Endothelial cell of umbilical vein (primary cell): ENCODE measurements around the gene BCL11A.

Experiments
- EZH2 ChIP-seq: IDR thresholded peaks from 2 replicates; pipeline ENCODE4 v1.6.1; 2012; ENCODE audit warnings: borderline replicate concordance, low read depth, mild to moderate bottlenecking, moderate library complexity, low read length, inconsistent platforms; ENCODE audit not compliant: severe bottlenecking
- JUN ChIP-seq: IDR thresholded peaks from 2 replicates; pipeline ENCODE4 v1.6.1; 2011; ENCODE audit warnings: borderline replicate concordance, low read depth; ENCODE audit not compliant: insufficient read length, insufficient read depth
- MYC ChIP-seq: IDR thresholded peaks from one replicate; pipeline ENCODE4 v1.6.1; 2011; ENCODE audit warnings: mild to moderate bottlenecking, low read depth, low read length
- POLR2A ChIP-seq: IDR thresholded peaks from 2 replicates; pipeline ENCODE4 v1.6.1; 2012; ENCODE audit warnings: low read depth, mild to moderate bottlenecking, control low read depth, low read length
- POLR2AphosphoS5 ChIP-seq: IDR thresholded peaks from 2 replicates; pipeline ENCODE4 v1.6.1; 2012; ENCODE audit warnings: low read depth, mild to moderate bottlenecking, control low read depth, low read length, moderate library complexity; ENCODE audit not compliant: insufficient read depth
- TF ChIP-seq, protein P1 (sequence below), 2 donors: IDR thresholded peaks; 1 replicate in 1 of 2; 2 replicates in 1 of 2; pipeline ENCODE4 v1.5.1; 2011; ENCODE audit warnings: low read length in 2 of 2, mild to moderate bottlenecking in 2 of 2, moderate library complexity in 2 of 2, control low read depth in 1 of 2, inconsistent platforms in 1 of 2, low read depth in 1 of 2; ENCODE audit not compliant: insufficient read depth in 1 of 2; ENCODE audit errors: extremely low read depth in 1 of 2
- TF ChIP-seq, protein P2 (sequence below): IDR thresholded peaks from 2 replicates; pipeline ENCODE4 v1.6.1; 2011; ENCODE audit not compliant: insufficient read depth, insufficient read length

DNA sequence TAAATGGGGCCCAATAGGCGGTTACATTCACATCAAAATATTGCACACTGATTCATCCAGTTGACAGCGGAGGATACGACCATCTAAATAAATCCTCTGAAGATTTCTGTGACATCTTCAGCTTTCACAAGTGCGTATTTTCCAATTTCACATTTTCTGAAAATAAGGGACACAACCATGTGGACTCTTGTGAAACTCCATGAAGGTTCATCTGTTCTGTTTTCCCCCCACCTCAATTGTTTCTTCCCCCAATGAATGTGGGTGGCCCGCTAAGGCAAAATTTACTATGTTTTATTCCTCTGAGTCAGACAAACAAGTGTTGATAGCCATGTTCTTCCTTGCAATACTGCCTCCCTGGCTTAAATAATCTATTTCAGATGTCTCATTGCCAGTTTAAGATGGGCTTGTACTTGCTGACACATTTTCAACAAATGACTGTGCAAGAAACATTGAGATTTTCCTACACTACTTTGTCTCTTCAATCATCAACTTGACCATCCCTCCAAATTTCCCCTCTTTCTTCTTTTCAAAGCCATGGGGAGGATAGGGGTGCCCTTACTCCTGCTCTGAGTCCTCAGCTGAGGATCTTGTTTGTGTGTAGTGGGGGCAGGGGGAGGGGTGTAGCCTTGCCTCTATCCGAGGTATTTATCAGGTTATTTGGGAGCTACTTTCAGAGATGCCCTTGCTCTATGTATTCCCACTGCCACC lies 78.2 kb downstream of the BCL11A start:
- TF ChIP-seq, protein P1, sequence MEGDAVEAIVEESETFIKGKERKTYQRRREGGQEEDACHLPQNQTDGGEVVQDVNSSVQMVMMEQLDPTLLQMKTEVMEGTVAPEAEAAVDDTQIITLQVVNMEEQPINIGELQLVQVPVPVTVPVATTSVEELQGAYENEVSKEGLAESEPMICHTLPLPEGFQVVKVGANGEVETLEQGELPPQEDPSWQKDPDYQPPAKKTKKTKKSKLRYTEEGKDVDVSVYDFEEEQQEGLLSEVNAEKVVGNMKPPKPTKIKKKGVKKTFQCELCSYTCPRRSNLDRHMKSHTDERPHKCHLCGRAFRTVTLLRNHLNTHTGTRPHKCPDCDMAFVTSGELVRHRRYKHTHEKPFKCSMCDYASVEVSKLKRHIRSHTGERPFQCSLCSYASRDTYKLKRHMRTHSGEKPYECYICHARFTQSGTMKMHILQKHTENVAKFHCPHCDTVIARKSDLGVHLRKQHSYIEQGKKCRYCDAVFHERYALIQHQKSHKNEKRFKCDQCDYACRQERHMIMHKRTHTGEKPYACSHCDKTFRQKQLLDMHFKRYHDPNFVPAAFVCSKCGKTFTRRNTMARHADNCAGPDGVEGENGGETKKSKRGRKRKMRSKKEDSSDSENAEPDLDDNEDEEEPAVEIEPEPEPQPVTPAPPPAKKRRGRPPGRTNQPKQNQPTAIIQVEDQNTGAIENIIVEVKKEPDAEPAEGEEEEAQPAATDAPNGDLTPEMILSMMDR (IDR thresholded peaks at IDR 0.05; ENCODE audit: extremely low read depth in 1 of 2, insufficient read depth in 1 of 2, low read depth in 1 of 2, low read length in 2 of 2), result no peak
- no peak for TF ChIP-seq EZH2
- no peak for TF ChIP-seq POLR2AphosphoS5
- TF ChIP-seq, protein P2, sequence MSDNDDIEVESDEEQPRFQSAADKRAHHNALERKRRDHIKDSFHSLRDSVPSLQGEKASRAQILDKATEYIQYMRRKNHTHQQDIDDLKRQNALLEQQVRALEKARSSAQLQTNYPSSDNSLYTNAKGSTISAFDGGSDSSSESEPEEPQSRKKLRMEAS, result no peak
- TF ChIP-seq POLR2A, result no peak
- TF ChIP-seq MYC, result no peak
- TF ChIP-seq JUN, result no peak
